GM10266 (cell line): ENCODE measurements around the gene GOLGA7B.

Source experiments
- DNase-seq: peaks from one replicate; pipeline ENCODE4 v3.0.0; 2012; ENCODE audit errors: extremely low spot score
- CTCF ChIP-seq: IDR thresholded peaks from 2 replicates; pipeline ENCODE4 v1.5.1; 2012; ENCODE audit warnings: mild to moderate bottlenecking, low read depth; ENCODE audit not compliant: control insufficient read depth, insufficient read depth; ENCODE audit errors: missing control alignments

Gene GOLGA7B

DNA sequence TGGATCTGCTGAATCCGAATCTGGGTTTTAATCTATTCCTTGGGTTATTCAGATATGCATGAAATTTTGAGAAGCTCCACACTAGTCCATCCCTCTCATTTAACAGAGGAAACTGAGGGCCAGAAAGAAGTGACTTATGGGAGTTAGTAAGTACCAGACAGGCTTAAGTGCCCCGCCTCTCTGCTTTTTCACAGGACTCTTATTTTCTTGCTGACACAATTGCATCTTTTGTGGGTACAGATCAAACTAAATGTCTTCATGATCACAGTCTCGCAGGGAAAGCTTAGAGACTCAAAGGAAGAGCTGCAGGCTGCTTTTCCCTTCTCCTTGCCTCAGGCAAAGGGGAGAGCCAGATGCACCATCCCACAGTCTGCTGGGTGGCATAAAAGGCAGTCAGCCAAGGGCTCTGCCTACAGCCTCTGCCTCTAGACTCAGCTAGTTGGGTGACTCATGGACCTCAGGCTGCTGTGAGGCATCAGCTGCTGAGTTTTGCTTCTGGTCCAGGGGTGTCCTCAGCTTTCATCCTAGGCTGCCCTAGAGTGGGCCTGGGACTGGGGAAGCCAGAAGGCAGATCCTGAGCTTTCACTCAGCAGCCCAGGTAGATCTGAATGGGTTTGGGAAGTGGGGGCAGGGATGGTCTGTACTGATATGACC is 11.6 kb downstream of the GOLGA7B start:
- no peak for DNase-seq
- no peak for TF ChIP-seq CTCF

GRCh38 chr10:97861924-97862323 is 12.3 kb downstream of the GOLGA7B start:
- no peak for DNase-seq
- TF ChIP-seq CTCF: no peak

- no peak for TF ChIP-seq CTCF
- DNase-seq: no peak
These were observed 14.2 kb downstream of the GOLGA7B start for GRCh38 chr10:97863808-97864207.

- DNase-seq: no peak
- no peak for TF ChIP-seq CTCF
These were observed 15.8 kb downstream of the GOLGA7B start for GRCh38 chr10:97865488-97865887.

GRCh38 chr10:97866524-97867219 is 17.0 kb downstream of the GOLGA7B start:
- DNase-seq: no peak
- no peak for TF ChIP-seq CTCF

DNA sequence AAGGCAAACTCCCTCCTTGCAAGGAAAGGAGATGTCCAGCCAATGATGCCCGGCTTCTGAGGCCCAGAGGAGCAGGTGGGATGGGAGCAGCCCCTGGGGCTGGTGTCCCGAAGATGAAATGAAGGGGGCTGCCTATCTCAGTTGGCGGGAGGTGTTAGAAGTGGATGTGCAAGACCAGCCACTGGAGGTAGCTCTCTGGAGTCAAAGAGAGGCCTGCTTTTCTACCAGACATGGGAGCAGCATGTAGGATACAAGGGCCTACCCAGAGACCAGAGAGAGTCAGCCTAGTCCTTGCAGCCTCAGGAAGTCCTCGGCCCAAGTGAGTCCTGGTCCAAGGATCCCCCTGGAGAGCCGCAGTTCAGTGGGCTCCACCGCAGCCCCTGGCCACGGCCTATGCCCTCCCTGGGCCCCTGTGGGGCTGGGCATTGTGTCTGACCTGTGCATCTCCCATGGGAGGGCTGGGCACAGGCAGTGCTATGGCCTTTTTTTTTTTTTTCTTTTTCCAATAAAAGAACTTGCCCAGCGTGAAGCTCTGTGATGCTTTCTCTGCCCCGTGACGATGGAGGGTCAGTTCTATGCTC is 17.7 kb downstream of the GOLGA7B start:
- TF ChIP-seq CTCF: no peak
- no peak for DNase-seq

- no peak for TF ChIP-seq CTCF
- no peak for DNase-seq
These were observed 18.6 kb downstream of the GOLGA7B start for GRCh38 chr10:97868134-97868685.
